PC-3 (cell line): ENCODE measurements around the gene CES5A.

ENCODE experiments used
- EZH2phosphoT487 ChIP-seq: fragments of 300-600 bp; sonication (generic); IDR thresholded peaks from 2 replicates; pipeline ENCODE4 v1.6.1; 2018; ENCODE audit warnings: mild to moderate bottlenecking, antibody characterized with exemption, low read length, borderline replicate concordance
- TF ChIP-seq, protein P1 (sequence below): fragments of 300-600 bp; sonication (generic); conservative IDR thresholded peaks from 2 replicates; pipeline ENCODE4 v1.5.1; 2017; ENCODE audit warnings: antibody characterized with exemption, low read depth, mild to moderate bottlenecking, low read length

DNA sequence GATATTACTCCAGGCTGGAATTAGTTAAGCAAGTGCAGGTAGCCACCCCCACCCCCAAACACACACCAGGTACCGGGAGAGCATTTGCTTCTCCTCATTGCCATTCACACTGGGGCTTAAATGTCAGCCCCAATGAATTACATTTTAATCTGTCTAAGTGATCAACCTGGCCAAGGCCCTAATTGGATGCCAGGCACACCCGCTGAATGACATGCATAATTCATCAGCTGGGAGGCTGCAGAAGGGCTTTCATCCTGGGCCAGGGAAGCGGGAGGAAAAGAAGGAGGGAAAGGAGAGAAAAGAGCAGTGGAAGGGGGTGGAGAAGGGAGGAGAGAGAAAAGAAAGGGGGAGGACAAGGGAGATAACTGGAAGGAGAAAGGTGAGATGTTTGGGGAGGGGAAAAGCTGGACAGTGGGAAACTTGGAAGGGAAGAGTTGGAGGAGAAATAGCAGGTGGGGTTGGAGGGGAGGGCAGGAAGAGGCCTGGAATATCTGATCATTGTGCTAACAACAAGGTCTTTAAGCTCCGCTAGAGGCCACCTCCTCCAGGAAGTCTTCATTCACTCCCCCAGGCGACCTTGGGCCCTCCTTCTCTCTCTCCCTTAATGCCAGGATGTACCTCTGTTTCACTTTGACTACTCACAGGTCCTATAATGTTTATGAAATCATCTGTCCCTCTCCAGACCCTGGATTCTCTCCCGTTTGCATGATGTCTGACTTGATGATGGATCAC, 40.1 kb upstream of the CES5A start:
- TF ChIP-seq, protein P1, sequence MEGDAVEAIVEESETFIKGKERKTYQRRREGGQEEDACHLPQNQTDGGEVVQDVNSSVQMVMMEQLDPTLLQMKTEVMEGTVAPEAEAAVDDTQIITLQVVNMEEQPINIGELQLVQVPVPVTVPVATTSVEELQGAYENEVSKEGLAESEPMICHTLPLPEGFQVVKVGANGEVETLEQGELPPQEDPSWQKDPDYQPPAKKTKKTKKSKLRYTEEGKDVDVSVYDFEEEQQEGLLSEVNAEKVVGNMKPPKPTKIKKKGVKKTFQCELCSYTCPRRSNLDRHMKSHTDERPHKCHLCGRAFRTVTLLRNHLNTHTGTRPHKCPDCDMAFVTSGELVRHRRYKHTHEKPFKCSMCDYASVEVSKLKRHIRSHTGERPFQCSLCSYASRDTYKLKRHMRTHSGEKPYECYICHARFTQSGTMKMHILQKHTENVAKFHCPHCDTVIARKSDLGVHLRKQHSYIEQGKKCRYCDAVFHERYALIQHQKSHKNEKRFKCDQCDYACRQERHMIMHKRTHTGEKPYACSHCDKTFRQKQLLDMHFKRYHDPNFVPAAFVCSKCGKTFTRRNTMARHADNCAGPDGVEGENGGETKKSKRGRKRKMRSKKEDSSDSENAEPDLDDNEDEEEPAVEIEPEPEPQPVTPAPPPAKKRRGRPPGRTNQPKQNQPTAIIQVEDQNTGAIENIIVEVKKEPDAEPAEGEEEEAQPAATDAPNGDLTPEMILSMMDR, result no peak
- no peak for TF ChIP-seq EZH2phosphoT487
